Progenitor cell of endocrine pancreas (in vitro differentiated cells): ENCODE results near the gene INSL3. TPM values are rescaled to one million over a fixed set of nuclear protein-coding genes. Genes with fewer than 3 reads are reported as not detected.

Experiments used
- DNase-seq: peaks from one replicate; pipeline ENCODE4 v3.0.0; 2021; ENCODE audit warnings: low spot score; ENCODE audit not compliant: unreplicated experiment
- H3K27ac Mint-ChIP-seq: 2 replicates; pipeline ENCODE4 v1.8.0; 2021; ENCODE audit warnings: mild to moderate bottlenecking, moderate library complexity, mixed read lengths
- H3K27me3 Mint-ChIP-seq: 2 replicates; pipeline ENCODE4 v1.8.0; 2021; ENCODE audit warnings: mixed read lengths
- H3K36me3 Mint-ChIP-seq: 2 replicates; pipeline ENCODE4 v1.8.0; 2022; ENCODE audit warnings: mixed read lengths; ENCODE audit not compliant: insufficient read depth
- H3K4me1 Mint-ChIP-seq: 2 replicates; pipeline ENCODE4 v1.8.0; 2021; ENCODE audit warnings: low read depth, mixed read lengths
- H3K4me3 Mint-ChIP-seq: 2 replicates; pipeline ENCODE4 v1.8.0; 2021; ENCODE audit warnings: low read depth, mild to moderate bottlenecking, moderate library complexity, mixed read lengths
- H3K9me3 Mint-ChIP-seq: 2 replicates; pipeline ENCODE4 v1.8.0; 2021; ENCODE audit warnings: low read depth, mixed read lengths
- CTCF ChIP-seq: fragments of 200-600 bp; sonication (generic); IDR thresholded peaks from one replicate; pipeline ENCODE4 v1.5.0; 2021; ENCODE audit warnings: antibody characterized with exemption, mild to moderate bottlenecking; ENCODE audit not compliant: unreplicated experiment
- total RNA-seq: library from RNA; stranded (reverse); gene quantifications from 2 replicates; pipeline ENCODE4 v1.2.1, GENCODE V29; 2021

Gene INSL3
- total RNA-seq, 1 donor from 2014 or later, result not detected

GRCh38 chr19:17865364-17866311 is 44.3 kb upstream of the INSL3 start:
- H3K9me3 Mint-ChIP-seq, result no peaks in the 10 kb centered on the region
- DNase-seq, result no peak
- H3K36me3 Mint-ChIP-seq, result peaks cover 15% of the 10 kb centered on the region
- no peak overlapping the region for H3K4me3 Mint-ChIP-seq
- peak overlapping the region; percentile 85 for H3K27ac Mint-ChIP-seq
- no peak for TF ChIP-seq CTCF
- peaks cover 11% of the 10 kb centered on the region for H3K4me1 Mint-ChIP-seq
- H3K27me3 Mint-ChIP-seq, result peaks cover 23% of the 10 kb centered on the region

- Mint-ChIP-seq H3K4me1 (peaks cover 19% of the 10 kb centered on the region), H3K36me3 (peaks cover 17% of the 10 kb centered on the region), H3K9me3 (no peaks in the 10 kb centered on the region), H3K27ac (no peak overlapping the region), H3K4me3 (no peak overlapping the region), H3K27me3 (peaks cover 9% of the 10 kb centered on the region)
- no peak for TF ChIP-seq CTCF
- DNase-seq, result no peak
Measured at GRCh38 chr19:17863520-17864182, 42.3 kb upstream of the INSL3 start.

GRCh38 chr19:17862711-17863519 is 41.6 kb upstream of the INSL3 start:
- Mint-ChIP-seq H3K9me3 (no peaks in the 10 kb centered on the region), H3K4me3 (peak overlapping the region; percentile 37), H3K27ac (no peak overlapping the region), H3K4me1 (peaks cover 19% of the 10 kb centered on the region), H3K36me3 (peaks cover 17% of the 10 kb centered on the region), H3K27me3 (peaks cover 5% of the 10 kb centered on the region)
- no peak for TF ChIP-seq CTCF
- no peak for DNase-seq

GRCh38 chr19:17861542-17862402 is 40.5 kb upstream of the INSL3 start:
- peaks cover 3% of the 10 kb centered on the region for H3K27me3 Mint-ChIP-seq
- no peak for DNase-seq
- H3K4me1 Mint-ChIP-seq, result peaks cover 19% of the 10 kb centered on the region
- H3K4me3 Mint-ChIP-seq, result peak overlapping the region; percentile 96
- H3K9me3 Mint-ChIP-seq, result no peaks in the 10 kb centered on the region
- peaks cover 17% of the 10 kb centered on the region for H3K36me3 Mint-ChIP-seq
- no peak for TF ChIP-seq CTCF
- H3K27ac Mint-ChIP-seq, result peak overlapping the region; percentile 96
